Neuronal stem cell (in vitro differentiated cells): ENCODE data around the gene RAPGEF1.

Source experiments
- DNase-seq: peaks from one replicate; pipeline ENCODE4 v3.0.0-alpha.2; 2013; ENCODE audit warnings: low spot score
- H2AFZ ChIP-seq: one replicate; pipeline ENCODE4 v1.6.1; 2013; ENCODE audit warnings: mild to moderate bottlenecking, low read length, inconsistent platforms
- H2AK5ac ChIP-seq: 2 replicates; pipeline ENCODE4 v1.6.1; 2013; ENCODE audit warnings: low read depth, mild to moderate bottlenecking, inconsistent platforms, low read length, moderate library complexity, mixed read lengths
- H2BK120ac ChIP-seq: 2 replicates; pipeline ENCODE4 v1.6.1; 2013; ENCODE audit warnings: low read depth, mild to moderate bottlenecking, inconsistent platforms, low read length, moderate library complexity, mixed read lengths
- H2BK12ac ChIP-seq: one replicate; pipeline ENCODE4 v1.6.1; 2013; ENCODE audit warnings: low read length, inconsistent platforms
- H2BK15ac ChIP-seq: 2 replicates; pipeline ENCODE4 v1.6.1; 2013; ENCODE audit warnings: mild to moderate bottlenecking, low read length, inconsistent platforms, mixed read lengths
- H2BK5ac ChIP-seq: one replicate; pipeline ENCODE4 v1.6.1; 2013; ENCODE audit warnings: inconsistent platforms, mild to moderate bottlenecking, low read length, moderate library complexity
- H3K14ac ChIP-seq: one replicate; pipeline ENCODE4 v1.6.1; 2013; ENCODE audit warnings: low read length, inconsistent platforms
- H3K18ac ChIP-seq: 2 replicates; pipeline ENCODE4 v1.6.1; 2013; ENCODE audit warnings: low read length, inconsistent platforms
- H3K23ac ChIP-seq: 2 replicates; pipeline ENCODE4 v1.6.1; 2013; ENCODE audit warnings: low read depth, mild to moderate bottlenecking, mixed read lengths, low read length, inconsistent platforms; ENCODE audit not compliant: poor library complexity
- H3K27ac ChIP-seq: replicated peaks from 3 replicates; pipeline ENCODE4 v1.5.1; 2013; ENCODE audit warnings: low read length, inconsistent platforms
- H3K27me3 ChIP-seq, 3 experiments: 2 replicates each; pipeline ENCODE4 v1.6.1; 2013; ENCODE audit warnings: low read length in 3 of 3, mild to moderate bottlenecking in 2 of 3, inconsistent platforms in 1 of 3, low read depth in 1 of 3, mixed read lengths in 1 of 3, moderate library complexity in 1 of 3; ENCODE audit not compliant: control insufficient read depth in 3 of 3, insufficient read depth in 3 of 3
- H3K36me3 ChIP-seq, 2 donors: replicated peaks in 1 of 2; 2 replicates each; pipeline ENCODE4 v1.6.1; 2013; ENCODE audit warnings: low read length in 2 of 2; ENCODE audit not compliant: control insufficient read depth in 2 of 2, insufficient read depth in 2 of 2
- H3K4ac ChIP-seq: 2 replicates; pipeline ENCODE4 v1.6.1; 2013; ENCODE audit warnings: inconsistent platforms, mild to moderate bottlenecking, low read length, moderate library complexity
- H3K4me1 ChIP-seq, 2 donors: 1 replicate in 1 of 2; 2 replicates in 1 of 2; pipeline ENCODE4 v1.6.1; 2013; ENCODE audit warnings: low read length in 2 of 2, low read depth in 1 of 2; ENCODE audit not compliant: control insufficient read depth in 2 of 2, insufficient read depth in 1 of 2
- H3K4me2 ChIP-seq: one replicate; pipeline ENCODE4 v1.6.1; 2013; ENCODE audit warnings: mild to moderate bottlenecking, low read length, inconsistent platforms; ENCODE audit not compliant: insufficient read depth, poor library complexity, severe bottlenecking
- H3K4me3 ChIP-seq, 2 donors: 2 replicates each; pipeline ENCODE4 v1.5.1; 2013; ENCODE audit warnings: low read length in 2 of 2, mild to moderate bottlenecking in 2 of 2, inconsistent platforms in 1 of 2, moderate library complexity in 1 of 2
- H3K79me1 ChIP-seq: one replicate; pipeline ENCODE4 v1.6.1; 2013; ENCODE audit warnings: low read depth, mild to moderate bottlenecking, inconsistent platforms, low read length, moderate library complexity
- H3K9ac ChIP-seq: one replicate; pipeline ENCODE4 v1.6.1; 2013; ENCODE audit warnings: mild to moderate bottlenecking, low read depth, low read length, inconsistent platforms; ENCODE audit not compliant: poor library complexity
- H3K9me3 ChIP-seq, 2 donors: replicated peaks in 1 of 2; 2 replicates each; pipeline versions ENCODE3 to v1.6.1; 2013; ENCODE audit warnings: low read length in 2 of 2, mild to moderate bottlenecking in 2 of 2, inconsistent platforms in 1 of 2, low read depth in 1 of 2, mixed read lengths in 1 of 2, moderate library complexity in 1 of 2; ENCODE audit not compliant: control insufficient read depth in 2 of 2, insufficient read depth in 1 of 2
- H4K8ac ChIP-seq: one replicate; pipeline ENCODE4 v1.6.1; 2013; ENCODE audit warnings: low read depth, mild to moderate bottlenecking, inconsistent platforms, low read length, moderate library complexity
- H4K91ac ChIP-seq: one replicate; pipeline ENCODE4 v1.6.1; 2013; ENCODE audit warnings: low read length, low read depth, mild to moderate bottlenecking, inconsistent platforms; ENCODE audit not compliant: poor library complexity
- WGBS, 2 donors: extraction: QIAGEN DNeasy Blood & Tissue Kit; methylation state at CpG; one replicate each; pipeline ENCODE4 v1.1.7; 2013; ENCODE audit warnings: missing lambda C conversion rate in 2 of 2, mixed read lengths in 1 of 2; ENCODE audit not compliant: insufficient read length in 2 of 2, insufficient replicate concordance in 1 of 2; ENCODE audit errors: extremely low coverage in 2 of 2; 5-methylcytosine and 5-hydroxymethylcytosine counted together

The RAPGEF1 gene

DNA sequence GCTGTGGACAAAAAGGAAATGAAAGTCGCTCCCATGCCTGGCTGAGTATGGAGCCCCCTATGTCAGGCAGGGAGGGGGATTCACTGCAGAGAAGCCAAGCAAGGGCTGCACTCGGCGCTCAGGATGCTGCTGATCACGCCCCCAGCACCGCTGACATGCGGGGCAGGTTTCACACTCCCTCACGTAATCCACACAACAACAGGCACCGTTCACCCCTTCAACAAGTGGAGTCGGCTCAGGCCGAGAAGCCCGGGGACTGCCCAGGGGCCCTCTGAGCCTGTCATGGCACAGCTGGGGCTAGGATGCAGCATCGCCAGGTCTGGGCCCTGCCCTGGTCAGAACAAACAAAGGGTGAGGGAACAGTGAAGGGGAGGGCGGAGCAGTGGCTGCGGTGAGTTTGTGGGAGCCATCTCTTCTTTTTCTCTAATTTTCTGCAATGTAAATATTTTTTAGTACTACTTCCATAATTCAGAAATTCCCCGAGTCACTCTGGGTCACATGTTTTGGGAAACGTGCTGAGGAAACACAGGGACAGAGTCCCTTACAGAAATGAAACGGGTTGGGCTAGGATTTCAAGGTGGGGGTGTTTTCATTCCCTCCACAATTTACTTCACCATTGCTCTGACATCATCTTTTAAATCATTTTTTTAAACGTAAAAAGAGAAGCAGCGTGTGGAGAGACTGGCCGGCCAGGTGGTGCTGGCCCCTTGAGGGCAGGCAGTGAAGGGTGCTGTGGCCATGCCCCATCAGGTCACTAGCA, 144.8 kb downstream of the RAPGEF1 start:
- Histone ChIP-seq H3K27ac (no peak overlapping the region), H3K79me1 (peaks cover 1% of the 10 kb centered on the region), H3K14ac (no peak overlapping the region), H3K23ac (no peak overlapping the region), H2BK5ac (no peak overlapping the region), H2BK120ac (no peak overlapping the region), H3K4me2 (no peak overlapping the region), H2AFZ (no peak overlapping the region), H2BK15ac (no peak overlapping the region), H3K4me1 (peaks cover 0 to 3% of the 10 kb centered on the region in 2 donors), H3K18ac (peak overlapping the region; percentile 36), H3K27me3 (no peaks in the 10 kb centered on the region), H2AK5ac (no peak overlapping the region), H3K9ac (peak overlapping the region; percentile 50), H3K4ac (no peak overlapping the region), H3K36me3 (peaks cover 14 to 72% of the 10 kb centered on the region in 2 donors), H4K8ac (no peak overlapping the region), H3K9me3 (no peaks in the 10 kb centered on the region), H2BK12ac (no peak overlapping the region), H3K4me3 (no peak overlapping the region), H4K91ac (no peak overlapping the region)
- WGBS, 2 donors = no CpG with 5 or more reads among the region's 20 CpGs
- no peak for DNase-seq

DNA sequence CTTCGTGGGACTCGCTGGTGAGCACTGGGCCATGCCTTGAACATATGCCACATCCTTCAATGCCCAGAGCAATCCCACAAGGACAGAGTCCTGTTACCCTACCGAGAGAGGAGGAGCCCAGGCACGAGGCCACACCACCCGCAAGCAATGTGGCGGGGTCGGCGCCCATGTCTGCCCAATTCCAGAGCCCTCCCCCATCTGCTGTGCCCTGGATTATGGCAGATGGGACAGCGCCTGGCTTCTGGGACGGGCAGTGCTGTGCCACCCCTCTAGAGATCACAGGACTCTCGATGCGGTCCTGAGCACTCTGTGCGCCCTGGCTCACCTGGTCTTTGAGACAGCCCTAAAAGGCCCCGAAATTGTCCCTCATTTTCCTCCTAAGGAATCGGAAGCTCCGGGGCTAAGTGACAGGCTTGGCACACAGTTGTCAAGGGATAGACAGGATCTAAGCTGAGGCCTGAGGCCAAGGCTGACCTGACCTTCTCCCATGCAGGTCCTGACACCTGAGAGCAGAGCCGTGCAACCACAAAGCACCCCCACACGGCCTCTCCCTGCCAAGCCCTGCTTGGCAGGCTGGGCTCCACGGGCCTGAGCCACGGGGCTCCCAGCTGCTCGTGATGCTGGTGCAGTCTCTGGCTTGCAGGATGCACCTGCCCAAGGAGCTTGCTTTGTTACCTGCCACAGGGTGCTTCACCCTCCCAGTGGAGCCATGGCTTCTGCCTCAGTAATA, 145.8 kb downstream of the RAPGEF1 start:
- Histone ChIP-seq H3K23ac (no peak overlapping the region), H2AFZ (no peak overlapping the region), H2BK120ac (no peak overlapping the region), H3K27ac (no peak overlapping the region), H3K79me1 (peaks cover 1% of the 10 kb centered on the region), H3K27me3 (no peaks in the 10 kb centered on the region), H3K14ac (no peak overlapping the region), H4K8ac (no peak overlapping the region), H3K4ac (no peak overlapping the region), H4K91ac (no peak overlapping the region), H3K4me1 (peaks cover 0 to 3% of the 10 kb centered on the region in 2 donors), H3K36me3 (peaks cover 19 to 75% of the 10 kb centered on the region in 2 donors), H3K9me3 (no peaks in the 10 kb centered on the region), H2AK5ac (no peak overlapping the region), H2BK12ac (no peak overlapping the region), H2BK15ac (no peak overlapping the region), H3K4me2 (no peak overlapping the region), H3K9ac (no peak overlapping the region), H3K4me3 (no peak overlapping the region), H3K18ac (no peak overlapping the region), H2BK5ac (no peak overlapping the region)
- no peak for DNase-seq
- WGBS, 2 donors = no CpG with 5 or more reads among the region's 21 CpGs

GRCh38 chr9:131593091-131593820, 146.6 kb downstream of the RAPGEF1 start:
- H2BK120ac ChIP-seq = no peak overlapping the region
- WGBS, 2 donors = no CpG with 5 or more reads among the region's 15 CpGs
- H3K14ac ChIP-seq = no peak overlapping the region
- no peaks in the 10 kb centered on the region for H3K9me3 ChIP-seq
- H3K79me1 ChIP-seq = peaks cover 1% of the 10 kb centered on the region
- peak overlapping the region; percentile 13 for H3K23ac ChIP-seq
- H3K36me3 ChIP-seq = peaks cover 19 to 80% of the 10 kb centered on the region in 2 donors
- peaks cover 0 to 3% of the 10 kb centered on the region in 2 donors for H3K4me1 ChIP-seq
- H3K4ac ChIP-seq = no peak overlapping the region
- H2BK15ac ChIP-seq = no peak overlapping the region
- H4K91ac ChIP-seq = no peak overlapping the region
- no peak overlapping the region for H3K18ac ChIP-seq
- H3K9ac ChIP-seq = peak overlapping the region; percentile 14
- H2AK5ac ChIP-seq = no peak overlapping the region
- no peak overlapping the region for H2BK5ac ChIP-seq
- no peak for DNase-seq
- H2BK12ac ChIP-seq = no peak overlapping the region
- no peak overlapping the region for H3K4me2 ChIP-seq
- no peak overlapping the region for H2AFZ ChIP-seq
- H3K27me3 ChIP-seq = no peaks in the 10 kb centered on the region
- H3K4me3 ChIP-seq = no peak overlapping the region
- no peak overlapping the region for H4K8ac ChIP-seq
- no peak overlapping the region for H3K27ac ChIP-seq

- Histone ChIP-seq H3K4ac (no peak overlapping the region), H4K8ac (no peak overlapping the region), H3K18ac (no peak overlapping the region), H3K4me1 (no peaks in the 10 kb centered on the region), H2AFZ (no peak overlapping the region), H4K91ac (no peak overlapping the region), H2BK15ac (no peak overlapping the region), H2BK120ac (no peak overlapping the region), H2BK5ac (no peak overlapping the region), H3K27me3 (no peaks in the 10 kb centered on the region), H3K9me3 (no peaks in the 10 kb centered on the region), H3K4me3 (peak overlapping the region in 1 of 2 donors; percentile 19), H3K36me3 (peaks cover 19 to 77% of the 10 kb centered on the region in 2 donors), H3K14ac (no peak overlapping the region), H3K27ac (no peak overlapping the region), H2AK5ac (peak overlapping the region; percentile 23), H2BK12ac (no peak overlapping the region), H3K23ac (peak overlapping the region; percentile 2), H3K9ac (no peak overlapping the region), H3K4me2 (no peak overlapping the region), H3K79me1 (no peaks in the 10 kb centered on the region)
- no peak for DNase-seq
- WGBS, 2 donors = no CpG with 5 or more reads among the region's 6 CpGs
These were observed 148.0 kb downstream of the RAPGEF1 start for GRCh38 chr9:131591845-131592208.
